ENCODE results near the gene NSMF. TPM values are rescaled to one million over a fixed set of nuclear protein-coding genes. Genes with fewer than 3 reads are reported as not detected.

NSMF gene
- total RNA-seq, 5 donors from 2014 or later (not counting 1 experiment from before 2014, with no cell fraction given), result 40.5 to 89.5 (median 51.7) TPM

GRCh38 chr9:137487454-137488326, 28.6 kb upstream of the NSMF start:
- POLR2A ChIA-PET, result no interaction called here
- ATAC-seq (replicated peaks in 1 of 4), result no peak
- H3K27me3 Mint-ChIP-seq, result no peaks in the 10 kb centered on the region
- no peaks in the 10 kb centered on the region for H3K9me3 ChIP-seq
- H3K36me3 Mint-ChIP-seq, result no peaks in the 10 kb centered on the region
- peaks cover 0 to 8% (median 2%) of the 10 kb centered on the region in 3 donors for H3K4me1 Mint-ChIP-seq
- no peak overlapping the region for H3K27ac ChIP-seq (ENCODE audit: low read length)
- H3K27me3 ChIP-seq (replicated peaks in 1 of 2; ENCODE audit: control insufficient read depth in 2 of 2, extremely low read depth in 1 of 2, insufficient read depth in 2 of 2, low read length in 1 of 2), result peaks cover 0 to 6% of the 10 kb centered on the region in 2 experiments
- 89% methylated on average over 37 of the region's 41 CpGs for WGBS (ENCODE audit: insufficient coverage)
- CTCF ChIA-PET, result no interaction called here
- H3K4me1 ChIP-seq (ENCODE audit: control insufficient read depth in 1 of 2, extremely low read depth in 1 of 2, insufficient read depth in 2 of 2, low read length in 2 of 2), result no peaks in the 10 kb centered on the region
- H3K36me3 ChIP-seq (ENCODE audit: control insufficient read depth in 2 of 2, extremely low read depth in 1 of 2, insufficient read depth in 1 of 2, low read length in 1 of 2), result peaks cover 0 to 2% of the 10 kb centered on the region in 2 donors
- H3K27ac Mint-ChIP-seq, result no peak overlapping the region
- DNase-seq, result no peak
- no peaks in the 10 kb centered on the region for H3K9me3 Mint-ChIP-seq
- H3K4me3 Mint-ChIP-seq, result no peak overlapping the region
- no peak overlapping the region for H3K4me3 ChIP-seq (ENCODE audit: control insufficient read depth in 1 of 2, extremely low read depth in 1 of 2, low read length in 1 of 2)

DNA sequence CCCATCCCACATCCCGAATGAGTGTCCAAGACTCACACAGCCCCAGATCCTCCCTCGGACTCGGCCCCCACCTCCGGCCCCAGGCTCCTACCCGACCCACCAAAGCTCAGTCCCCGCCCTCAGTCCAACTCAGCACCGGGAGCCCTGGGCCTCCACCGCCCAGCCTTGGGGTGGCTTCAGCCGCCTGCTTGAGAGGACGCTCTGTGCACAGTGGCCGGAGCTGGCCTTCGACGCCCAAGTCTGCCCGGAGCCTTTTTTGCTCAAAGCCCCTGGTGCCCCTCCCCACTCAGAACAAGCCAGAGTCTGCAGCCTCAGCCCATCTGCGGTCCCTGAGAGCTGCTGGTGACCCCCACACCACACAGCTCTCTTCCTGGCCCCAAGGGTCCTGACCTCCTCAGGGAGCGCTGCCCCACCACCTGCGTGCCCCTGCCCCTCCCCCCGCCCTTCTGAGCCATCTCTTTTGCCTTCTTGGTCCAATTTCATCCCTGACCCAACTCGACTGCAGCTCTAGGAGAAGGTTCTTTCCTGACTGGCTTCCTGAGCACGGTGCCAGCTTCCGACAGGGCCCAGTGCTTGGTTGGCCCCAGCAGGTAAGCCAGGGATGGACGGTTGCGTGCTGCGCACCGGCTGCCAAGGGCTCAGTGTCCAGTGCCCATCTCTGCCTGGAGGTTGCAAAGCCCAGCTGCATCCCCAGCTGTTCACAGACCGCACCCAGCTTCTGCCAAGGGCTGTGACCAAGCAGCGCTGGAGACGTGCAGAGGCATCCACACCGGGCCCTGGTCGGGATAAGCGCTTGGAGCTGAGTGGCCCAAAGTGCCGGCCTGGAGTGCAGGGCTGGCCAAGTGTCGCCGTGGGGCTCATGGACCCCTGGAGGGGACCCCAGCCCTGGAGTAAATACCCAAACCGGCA, 27.7 kb upstream of the NSMF start:
- H3K36me3 Mint-ChIP-seq, result no peaks in the 10 kb centered on the region
- ATAC-seq (replicated peaks in 1 of 4) (no peak), DNase-seq (no peak)
- no peaks in the 10 kb centered on the region for H3K9me3 Mint-ChIP-seq
- no peaks in the 10 kb centered on the region for H3K9me3 ChIP-seq
- H3K4me1 ChIP-seq (ENCODE audit: control insufficient read depth in 1 of 2, extremely low read depth in 1 of 2, insufficient read depth in 2 of 2, low read length in 2 of 2), result no peaks in the 10 kb centered on the region
- WGBS (ENCODE audit: insufficient coverage), result 92% methylated on average over 34 of the region's 35 CpGs
- H3K36me3 ChIP-seq (ENCODE audit: control insufficient read depth in 2 of 2, extremely low read depth in 1 of 2, insufficient read depth in 1 of 2, low read length in 1 of 2), result peaks cover 0 to 2% of the 10 kb centered on the region in 2 donors
- H3K27ac ChIP-seq (ENCODE audit: low read length), result no peak overlapping the region
- H3K4me3 ChIP-seq (ENCODE audit: control insufficient read depth in 1 of 2, extremely low read depth in 1 of 2, low read length in 1 of 2), result no peak overlapping the region
- H3K27me3 ChIP-seq (replicated peaks in 1 of 2; ENCODE audit: control insufficient read depth in 2 of 2, extremely low read depth in 1 of 2, insufficient read depth in 2 of 2, low read length in 1 of 2), result peaks cover 0 to 6% of the 10 kb centered on the region in 2 experiments
- no peak overlapping the region for H3K27ac Mint-ChIP-seq
- H3K4me3 Mint-ChIP-seq, result no peak overlapping the region
- ChIA-PET CTCF (no interaction called here), POLR2A (no interaction called here)
- H3K27me3 Mint-ChIP-seq, result no peaks in the 10 kb centered on the region
- peaks cover 5 to 8% (median 6%) of the 10 kb centered on the region in 3 donors for H3K4me1 Mint-ChIP-seq

GRCh38 chr9:137486141-137486490, 27.0 kb upstream of the NSMF start:
- no peak for ATAC-seq (replicated peaks in 1 of 4)
- Histone ChIP-seq H3K36me3 (ENCODE audit: control insufficient read depth in 2 of 2, extremely low read depth in 1 of 2, insufficient read depth in 1 of 2, low read length in 1 of 2) (peaks cover 0 to 2% of the 10 kb centered on the region in 2 donors), H3K4me3 (ENCODE audit: control insufficient read depth in 1 of 2, extremely low read depth in 1 of 2, low read length in 1 of 2) (no peak overlapping the region), H3K4me1 (ENCODE audit: control insufficient read depth in 1 of 2, extremely low read depth in 1 of 2, insufficient read depth in 2 of 2, low read length in 2 of 2) (no peaks in the 10 kb centered on the region), H3K27ac (ENCODE audit: low read length) (no peak overlapping the region), H3K9me3 (no peaks in the 10 kb centered on the region), H3K27me3 (replicated peaks in 1 of 2; ENCODE audit: control insufficient read depth in 2 of 2, extremely low read depth in 1 of 2, insufficient read depth in 2 of 2, low read length in 1 of 2) (peaks cover 0 to 6% of the 10 kb centered on the region in 2 experiments)
- WGBS (ENCODE audit: insufficient coverage), result 91% methylated on average over 13 of the region's 15 CpGs
- ChIA-PET CTCF (no interaction called here), POLR2A (no interaction called here)
- H3K4me1 Mint-ChIP-seq, result peaks cover 7 to 11% (median 10%) of the 10 kb centered on the region in 3 donors
- H3K27me3 Mint-ChIP-seq, result no peaks in the 10 kb centered on the region
- H3K27ac Mint-ChIP-seq, result no peak overlapping the region
- DNase-seq, result no peak
- no peaks in the 10 kb centered on the region for H3K9me3 Mint-ChIP-seq
- H3K4me3 Mint-ChIP-seq, result no peak overlapping the region
- no peaks in the 10 kb centered on the region for H3K36me3 Mint-ChIP-seq

- DNase-seq, result no peak
- H3K9me3 Mint-ChIP-seq, result no peaks in the 10 kb centered on the region
- Histone ChIP-seq H3K27ac (ENCODE audit: low read length) (no peak overlapping the region), H3K36me3 (ENCODE audit: control insufficient read depth in 2 of 2, extremely low read depth in 1 of 2, insufficient read depth in 1 of 2, low read length in 1 of 2) (peaks cover 0 to 2% of the 10 kb centered on the region in 2 donors), H3K27me3 (replicated peaks in 1 of 2; ENCODE audit: control insufficient read depth in 2 of 2, extremely low read depth in 1 of 2, insufficient read depth in 2 of 2, low read length in 1 of 2) (peaks cover 0 to 6% of the 10 kb centered on the region in 2 experiments), H3K4me1 (ENCODE audit: control insufficient read depth in 1 of 2, extremely low read depth in 1 of 2, insufficient read depth in 2 of 2, low read length in 2 of 2) (no peaks in the 10 kb centered on the region), H3K4me3 (ENCODE audit: control insufficient read depth in 1 of 2, extremely low read depth in 1 of 2, low read length in 1 of 2) (no peak overlapping the region), H3K9me3 (no peaks in the 10 kb centered on the region)
- no peak for ATAC-seq (replicated peaks in 1 of 4)
- no peak overlapping the region for H3K4me3 Mint-ChIP-seq
- WGBS (ENCODE audit: insufficient coverage), result 90% methylated on average over 26 of the region's 26 CpGs
- no peak overlapping the region for H3K27ac Mint-ChIP-seq
- ChIA-PET POLR2A (no interaction called here), CTCF (no interaction called here)
- peaks cover 1 to 11% (median 10%) of the 10 kb centered on the region in 3 donors for H3K4me1 Mint-ChIP-seq
- H3K27me3 Mint-ChIP-seq, result no peaks in the 10 kb centered on the region
- H3K36me3 Mint-ChIP-seq, result no peaks in the 10 kb centered on the region
Observed at GRCh38 chr9:137485343-137486140, 26.4 kb upstream of the NSMF start.

DNA sequence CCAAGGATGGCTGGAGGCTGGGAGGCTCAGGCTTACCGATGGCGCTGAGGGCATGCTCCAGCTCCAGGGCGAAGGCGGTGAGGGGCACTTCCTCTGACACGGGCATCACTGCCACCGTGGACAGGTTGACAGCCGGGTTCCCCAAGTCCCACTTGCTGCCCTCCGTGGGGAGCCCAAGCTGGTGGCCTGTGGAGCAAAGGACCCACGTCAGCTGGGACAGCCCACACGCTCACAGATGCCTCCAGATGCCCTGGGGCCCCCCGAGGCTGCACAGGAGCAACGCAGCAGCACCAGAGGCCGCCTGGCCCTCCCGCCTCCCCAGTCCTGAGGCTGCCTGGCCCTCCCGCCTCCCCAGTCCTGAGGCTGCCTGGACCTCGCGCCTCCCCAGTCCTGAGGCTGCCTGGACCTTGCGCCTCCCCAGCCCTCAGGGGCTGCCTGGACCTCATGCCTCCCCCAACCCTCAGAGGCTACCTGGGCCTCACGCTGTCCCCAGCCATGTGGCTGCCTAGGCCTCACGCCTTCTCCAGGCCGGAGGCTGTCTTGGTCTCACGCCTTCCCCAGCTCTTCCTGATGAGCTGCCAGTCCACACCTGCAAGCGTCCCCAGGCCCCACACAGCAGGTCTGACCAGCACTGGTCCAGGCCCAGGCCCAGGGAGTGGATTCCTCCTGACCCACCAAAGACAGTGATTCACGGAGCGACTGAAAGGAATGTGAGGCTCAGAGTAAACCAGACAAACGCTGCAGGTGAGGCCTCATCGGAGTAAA, 25.6 kb upstream of the NSMF start:
- Mint-ChIP-seq H3K4me3 (no peak overlapping the region), H3K27ac (no peak overlapping the region), H3K9me3 (no peaks in the 10 kb centered on the region), H3K27me3 (no peaks in the 10 kb centered on the region), H3K4me1 (peaks cover 0 to 11% (median 10%) of the 10 kb centered on the region in 3 donors), H3K36me3 (no peaks in the 10 kb centered on the region)
- H3K4me3 ChIP-seq (ENCODE audit: control insufficient read depth in 1 of 2, extremely low read depth in 1 of 2, low read length in 1 of 2), result no peak overlapping the region
- peaks cover 0 to 6% of the 10 kb centered on the region in 2 experiments for H3K27me3 ChIP-seq (replicated peaks in 1 of 2; ENCODE audit: control insufficient read depth in 2 of 2, extremely low read depth in 1 of 2, insufficient read depth in 2 of 2, low read length in 1 of 2)
- DNase-seq (no peak), ATAC-seq (replicated peaks in 1 of 4) (no peak)
- ChIA-PET CTCF (no interaction called here), POLR2A (no interaction called here)
- H3K4me1 ChIP-seq (ENCODE audit: control insufficient read depth in 1 of 2, extremely low read depth in 1 of 2, insufficient read depth in 2 of 2, low read length in 2 of 2), result no peaks in the 10 kb centered on the region
- H3K27ac ChIP-seq (ENCODE audit: low read length), result no peak overlapping the region
- no peaks in the 10 kb centered on the region for H3K9me3 ChIP-seq
- peaks cover 0 to 2% of the 10 kb centered on the region in 2 donors for H3K36me3 ChIP-seq (ENCODE audit: control insufficient read depth in 2 of 2, extremely low read depth in 1 of 2, insufficient read depth in 1 of 2, low read length in 1 of 2)
- 91% methylated on average over 26 of the region's 27 CpGs for WGBS (ENCODE audit: insufficient coverage)
